ENCODE measurements around the gene PIK3R3.

The PIK3R3 gene

DNA sequence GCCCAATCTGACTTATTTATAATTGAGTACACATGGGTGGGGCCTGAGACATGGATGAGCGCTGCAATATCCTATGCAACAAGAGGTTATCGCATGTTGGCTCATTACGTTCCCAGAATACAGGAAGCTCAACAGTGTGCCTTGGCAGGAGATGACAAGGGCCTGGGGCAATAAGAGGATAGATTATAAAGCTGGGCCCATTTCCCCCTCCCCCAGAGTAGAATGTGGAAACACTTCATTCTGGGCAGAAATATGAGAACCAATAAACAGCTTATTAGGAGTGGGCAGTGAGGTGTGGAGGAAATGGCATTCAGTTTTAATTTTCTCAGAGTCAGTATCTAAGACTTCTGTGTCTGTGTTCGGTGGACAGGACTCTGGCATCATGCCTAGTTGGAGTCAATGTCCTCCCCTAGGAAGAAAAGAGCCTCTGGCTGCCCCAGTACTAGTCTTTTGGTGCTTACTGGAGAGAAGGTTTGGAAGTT, 92.8 kb downstream of the PIK3R3 start:
- H3K27me3 ChIP-seq (ENCODE audit: insufficient read depth, low read length, poor library complexity, severe bottlenecking): no peaks in the 10 kb centered on the region
- no peaks in the 10 kb centered on the region for H4K20me1 ChIP-seq (ENCODE audit: insufficient read depth, low read length, poor library complexity, severe bottlenecking)
- TF ChIP-seq, protein P1, sequence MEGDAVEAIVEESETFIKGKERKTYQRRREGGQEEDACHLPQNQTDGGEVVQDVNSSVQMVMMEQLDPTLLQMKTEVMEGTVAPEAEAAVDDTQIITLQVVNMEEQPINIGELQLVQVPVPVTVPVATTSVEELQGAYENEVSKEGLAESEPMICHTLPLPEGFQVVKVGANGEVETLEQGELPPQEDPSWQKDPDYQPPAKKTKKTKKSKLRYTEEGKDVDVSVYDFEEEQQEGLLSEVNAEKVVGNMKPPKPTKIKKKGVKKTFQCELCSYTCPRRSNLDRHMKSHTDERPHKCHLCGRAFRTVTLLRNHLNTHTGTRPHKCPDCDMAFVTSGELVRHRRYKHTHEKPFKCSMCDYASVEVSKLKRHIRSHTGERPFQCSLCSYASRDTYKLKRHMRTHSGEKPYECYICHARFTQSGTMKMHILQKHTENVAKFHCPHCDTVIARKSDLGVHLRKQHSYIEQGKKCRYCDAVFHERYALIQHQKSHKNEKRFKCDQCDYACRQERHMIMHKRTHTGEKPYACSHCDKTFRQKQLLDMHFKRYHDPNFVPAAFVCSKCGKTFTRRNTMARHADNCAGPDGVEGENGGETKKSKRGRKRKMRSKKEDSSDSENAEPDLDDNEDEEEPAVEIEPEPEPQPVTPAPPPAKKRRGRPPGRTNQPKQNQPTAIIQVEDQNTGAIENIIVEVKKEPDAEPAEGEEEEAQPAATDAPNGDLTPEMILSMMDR (conservative IDR thresholded peaks at IDR 0.05; ENCODE audit: low read length): no peak
- no peak for TF ChIP-seq EZH2phosphoT487 (IDR thresholded peaks at IDR 0.05; ENCODE audit: borderline replicate concordance)
- H3K9me2 ChIP-seq (replicated peaks; ENCODE audit: low read depth, low read length): no peaks in the 10 kb centered on the region
- peaks cover 9% of the 10 kb centered on the region for H3K4me1 ChIP-seq (ENCODE audit: insufficient read depth, low read length, poor library complexity, severe bottlenecking)
- no peaks in the 10 kb centered on the region for H3F3A ChIP-seq (ENCODE audit: low read depth)
- H3K9me3 ChIP-seq (ENCODE audit: insufficient read depth, low read depth, low read length): no peaks in the 10 kb centered on the region
- peaks cover 75% of the 10 kb centered on the region for H3K36me3 ChIP-seq (ENCODE audit: insufficient read depth, low read length)
- no peak overlapping the region for H3K4me3 ChIP-seq (ENCODE audit: low read length, poor library complexity, severe bottlenecking)
- H2AFZ ChIP-seq (ENCODE audit: low read length): no peak overlapping the region
- peak overlapping the region; percentile 14 for H3K4me2 ChIP-seq (ENCODE audit: low read depth, low read length, poor library complexity, severe bottlenecking)
- no peaks in the 10 kb centered on the region for H3K79me2 ChIP-seq (ENCODE audit: insufficient read depth, low read length)
- no peak overlapping the region for H3K9ac ChIP-seq (ENCODE audit: low read depth, low read length, poor library complexity, severe bottlenecking)

DNA sequence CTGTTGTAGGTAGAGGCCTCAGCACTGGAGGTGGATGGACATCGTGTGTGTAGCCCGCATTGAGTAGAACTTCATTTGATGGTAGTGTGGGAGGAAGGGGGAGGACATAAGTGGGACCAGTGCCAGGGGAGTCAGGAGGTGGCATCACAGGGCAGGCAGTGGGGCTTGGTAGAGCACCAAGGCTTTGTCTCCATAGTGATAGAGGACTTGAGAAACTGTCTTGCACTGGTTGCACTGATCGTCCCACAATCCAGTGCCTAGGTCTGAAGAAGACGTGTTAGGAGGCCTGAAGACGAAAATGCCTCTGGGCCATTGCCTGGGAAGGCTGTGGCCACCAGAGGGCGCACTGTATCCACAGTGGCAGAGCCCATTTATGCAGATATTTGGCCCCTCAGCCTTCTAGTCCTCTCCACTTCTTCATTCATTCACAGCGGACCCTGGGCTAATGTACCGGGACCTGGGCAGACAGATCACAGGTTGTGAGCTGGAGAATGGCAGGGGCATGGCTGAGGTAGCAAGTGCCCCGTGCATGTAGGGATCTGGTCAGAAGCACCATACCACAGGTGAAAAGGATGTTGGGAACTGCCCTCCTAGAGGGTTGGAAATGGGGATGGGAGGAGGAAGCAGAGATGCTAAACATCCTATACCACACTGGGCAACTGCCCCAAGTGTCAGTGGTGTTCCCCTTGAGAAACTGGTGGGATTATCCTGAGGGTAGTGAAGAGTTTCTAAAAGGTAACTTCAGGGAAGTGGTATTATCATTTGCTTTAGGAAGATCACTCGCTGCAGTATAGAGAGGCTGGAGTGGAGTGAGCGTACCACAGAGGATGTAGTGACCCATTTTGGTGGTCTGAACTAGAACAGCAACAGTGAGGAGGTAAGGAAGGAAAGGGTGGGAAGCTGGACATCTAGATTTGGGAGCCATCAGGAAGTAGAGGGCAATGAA, 95.3 kb downstream of the PIK3R3 start:
- H3K9me2 ChIP-seq (replicated peaks; ENCODE audit: low read depth, low read length): no peaks in the 10 kb centered on the region
- no peak overlapping the region for H3K4me2 ChIP-seq (ENCODE audit: low read depth, low read length, poor library complexity, severe bottlenecking)
- H3F3A ChIP-seq (ENCODE audit: low read depth): no peaks in the 10 kb centered on the region
- TF ChIP-seq, protein P1 (conservative IDR thresholded peaks at IDR 0.05; ENCODE audit: low read length): peak; percentile 99
- no peak for TF ChIP-seq EZH2phosphoT487 (IDR thresholded peaks at IDR 0.05; ENCODE audit: borderline replicate concordance)
- no peaks in the 10 kb centered on the region for H3K9me3 ChIP-seq (ENCODE audit: insufficient read depth, low read depth, low read length)
- no peaks in the 10 kb centered on the region for H3K27me3 ChIP-seq (ENCODE audit: insufficient read depth, low read length, poor library complexity, severe bottlenecking)
- no peak overlapping the region for H2AFZ ChIP-seq (ENCODE audit: low read length)
- H3K9ac ChIP-seq (ENCODE audit: low read depth, low read length, poor library complexity, severe bottlenecking): no peak overlapping the region
- H4K20me1 ChIP-seq (ENCODE audit: insufficient read depth, low read length, poor library complexity, severe bottlenecking): no peaks in the 10 kb centered on the region
- peaks cover 9% of the 10 kb centered on the region for H3K4me1 ChIP-seq (ENCODE audit: insufficient read depth, low read length, poor library complexity, severe bottlenecking)
- no peaks in the 10 kb centered on the region for H3K79me2 ChIP-seq (ENCODE audit: insufficient read depth, low read length)
- no peak overlapping the region for H3K4me3 ChIP-seq (ENCODE audit: low read length, poor library complexity, severe bottlenecking)
- peaks cover 51% of the 10 kb centered on the region; the same call in 1 of the 2 replicates for H3K36me3 ChIP-seq (ENCODE audit: insufficient read depth, low read length)

DNA sequence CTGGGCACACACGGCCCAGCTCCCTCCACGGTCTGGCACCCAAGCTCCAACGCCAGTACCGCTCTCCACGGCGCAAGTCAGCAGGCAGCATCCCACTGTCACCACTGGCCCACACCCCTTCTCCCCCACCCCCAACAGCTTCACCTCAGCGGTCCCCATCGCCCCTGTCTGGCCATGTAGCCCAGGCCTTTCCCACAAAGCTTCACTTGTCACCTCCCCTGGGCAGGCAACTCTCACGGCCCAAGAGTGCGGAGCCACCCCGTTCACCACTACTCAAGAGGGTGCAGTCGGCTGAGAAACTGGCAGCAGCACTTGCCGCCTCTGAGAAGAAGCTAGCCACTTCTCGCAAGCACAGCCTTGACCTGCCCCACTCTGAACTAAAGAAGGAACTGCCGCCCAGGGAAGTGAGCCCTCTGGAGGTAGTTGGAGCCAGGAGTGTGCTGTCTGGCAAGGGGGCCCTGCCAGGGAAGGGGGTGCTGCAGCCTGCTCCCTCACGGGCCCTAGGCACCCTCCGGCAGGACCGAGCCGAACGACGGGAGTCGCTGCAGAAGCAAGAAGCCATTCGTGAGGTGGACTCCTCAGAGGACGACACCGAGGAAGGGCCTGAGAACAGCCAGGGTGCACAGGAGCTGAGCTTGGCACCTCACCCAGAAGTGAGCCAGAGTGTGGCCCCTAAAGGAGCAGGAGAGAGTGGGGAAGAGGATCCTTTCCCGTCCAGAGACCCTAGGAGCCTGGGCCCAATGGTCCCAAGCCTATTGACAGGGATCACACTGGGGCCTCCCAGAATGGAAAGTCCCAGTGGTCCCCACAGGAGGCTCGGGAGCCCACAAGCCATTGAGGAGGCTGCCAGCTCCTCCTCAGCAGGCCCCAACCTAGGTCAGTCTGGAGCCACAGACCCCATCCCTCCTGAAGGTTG, 97.6 kb downstream of the PIK3R3 start:
- Histone ChIP-seq H3K4me1 (ENCODE audit: insufficient read depth, low read length, poor library complexity, severe bottlenecking) (peaks cover under 1% of the 10 kb centered on the region), H3K27me3 (ENCODE audit: insufficient read depth, low read length, poor library complexity, severe bottlenecking) (no peaks in the 10 kb centered on the region), H3K9ac (ENCODE audit: low read depth, low read length, poor library complexity, severe bottlenecking) (no peak overlapping the region), H3K9me2 (replicated peaks; ENCODE audit: low read depth, low read length) (no peaks in the 10 kb centered on the region), H2AFZ (ENCODE audit: low read length) (no peak overlapping the region), H3K4me3 (ENCODE audit: low read length, poor library complexity, severe bottlenecking) (no peak overlapping the region), H3K9me3 (ENCODE audit: insufficient read depth, low read depth, low read length) (no peaks in the 10 kb centered on the region), H3K4me2 (ENCODE audit: low read depth, low read length, poor library complexity, severe bottlenecking) (no peak overlapping the region), H3F3A (ENCODE audit: low read depth) (no peaks in the 10 kb centered on the region), H3K79me2 (ENCODE audit: insufficient read depth, low read length) (no peaks in the 10 kb centered on the region), H3K36me3 (ENCODE audit: insufficient read depth, low read length) (peaks cover 34% of the 10 kb centered on the region; the same call in 1 of the 2 replicates), H4K20me1 (ENCODE audit: insufficient read depth, low read length, poor library complexity, severe bottlenecking) (no peaks in the 10 kb centered on the region)
- TF ChIP-seq, protein P1 (conservative IDR thresholded peaks at IDR 0.05; ENCODE audit: low read length): no peak
- no peak for TF ChIP-seq EZH2phosphoT487 (IDR thresholded peaks at IDR 0.05; ENCODE audit: borderline replicate concordance)

All from Loucy (cell line).